HEK293T (cell line): ENCODE results near the gene AKT2.

ENCODE experiments used
- CTCF ChIA-PET: fragments of 350-600 bp; formaldehyde crosslinking; extraction: SDS; loops from one replicate; lab custom pipeline; 2021; ENCODE audit warnings: antibody characterized with exemption, inconsistent platforms; lab: Yijun Ruan, JAX
- POLR2A ChIA-PET: fragments of 350-600 bp; formaldehyde crosslinking; extraction: SDS; loops from one replicate; lab custom pipeline; 2020; ENCODE audit warnings: antibody characterized with exemption, inconsistent platforms; lab: Yijun Ruan, JAX
- DNase-seq: peaks from one replicate; pipeline ENCODE4 v3.0.0; 2012; ENCODE audit warnings: mixed read lengths; ENCODE audit errors: extremely low spot score
- ARNT ChIP-seq: fragments of 450-650 bp; IDR thresholded peaks from 2 replicates; pipeline ENCODE4 v1.6.1; 2017; ENCODE audit warnings: mild to moderate bottlenecking
- BHLHE40 ChIP-seq: fragments of 450-650 bp; IDR thresholded peaks from 2 replicates; pipeline ENCODE4 v1.6.1; 2016; ENCODE audit warnings: mild to moderate bottlenecking, moderate library complexity, borderline replicate concordance
- CTBP1 ChIP-seq: fragments of 450-650 bp; IDR thresholded peaks from 2 replicates; pipeline ENCODE4 v1.6.1; 2016; ENCODE audit warnings: borderline replicate concordance
- ELF4 ChIP-seq: fragments of 450-650 bp; IDR thresholded peaks from 2 replicates; pipeline ENCODE4 v1.6.1; 2017; ENCODE audit warnings: antibody characterized with exemption
- FOXA1 ChIP-seq: fragments of 450-650 bp; IDR thresholded peaks from 2 replicates; pipeline ENCODE4 v1.6.1; 2016; ENCODE audit warnings: mild to moderate bottlenecking
- FOXK2 ChIP-seq: fragments of 450-650 bp; IDR thresholded peaks from 2 replicates; pipeline ENCODE4 v1.6.1; 2016; ENCODE audit warnings: mild to moderate bottlenecking
- FOXM1 ChIP-seq: fragments of 450-650 bp; IDR thresholded peaks from 2 replicates; pipeline ENCODE4 v1.6.1; 2017; ENCODE audit warnings: mild to moderate bottlenecking, borderline replicate concordance
- HDGF ChIP-seq: fragments of 450-650 bp; IDR thresholded peaks from 2 replicates; pipeline ENCODE4 v1.6.1; 2017; ENCODE audit warnings: antibody characterized with exemption, borderline replicate concordance
- L3MBTL2 ChIP-seq: fragments of 450-650 bp; conservative IDR thresholded peaks from 2 replicates; pipeline ENCODE4 v1.6.1; 2016; ENCODE audit warnings: mild to moderate bottlenecking
- LEF1 ChIP-seq: fragments of 450-650 bp; IDR thresholded peaks from 2 replicates; pipeline ENCODE4 v1.6.1; 2017; ENCODE audit warnings: mild to moderate bottlenecking, borderline replicate concordance
- NFRKB ChIP-seq: fragments of 450-650 bp; IDR thresholded peaks from 2 replicates; pipeline ENCODE4 v1.6.1; 2016; ENCODE audit warnings: mild to moderate bottlenecking, moderate library complexity
- PKNOX1 ChIP-seq: fragments of 450-650 bp; IDR thresholded peaks from 2 replicates; pipeline ENCODE4 v1.6.1; 2016
- SP1 ChIP-seq: fragments of 450-650 bp; IDR thresholded peaks from 2 replicates; pipeline ENCODE4 v1.6.1; 2017
- SUZ12 ChIP-seq: fragments of 450-650 bp; IDR thresholded peaks from 2 replicates; pipeline ENCODE4 v1.6.1; 2016; ENCODE audit warnings: mild to moderate bottlenecking
- TARDBP ChIP-seq: fragments of 450-650 bp; IDR thresholded peaks from 2 replicates; pipeline ENCODE4 v1.6.1; 2016
- ZNF384 ChIP-seq: fragments of 450-650 bp; IDR thresholded peaks from 2 replicates; pipeline ENCODE4 v1.6.1; 2016

The AKT2 gene

GRCh38 chr19:40217934-40218890 is 66.9 kb downstream of the AKT2 start, which contains the start of gene TTC9B:
TTC9B (minus strand) TSS chr19:40218384; CDS start chr19:40218381, 3 bp downstream.
- TF ChIP-seq SUZ12 (no peak), PKNOX1 (no peak), TARDBP (no peak), L3MBTL2 (no peak), BHLHE40 (no peak), NFRKB (no peak), ELF4 (no peak), FOXK2 (no peak), ARNT (no peak), FOXM1 (no peak), CTBP1 (no peak; the same call in 1 of the 2 replicates), SP1 (no peak), HDGF (no peak), LEF1 (no peak), FOXA1 (no peak)
- DNase-seq: peak; percentile 51
- POLR2A ChIA-PET: no interaction called here
- CTCF ChIA-PET: interaction anchor here (0.8 kb wide), 1 partner anchor 389 kb away, joined by 3 read pairs; no protein-coding TSS in a partner anchor

- no peak for DNase-seq
- no peak for TF ChIP-seq ELF4
- ChIA-PET CTCF (interaction anchor here (0.8 kb wide), 1 partner anchor 390 kb away, joined by 3 read pairs; no protein-coding TSS in a partner anchor), POLR2A (no interaction called here)
These were observed 67.9 kb downstream of the AKT2 start for GRCh38 chr19:40217027-40217810.

GRCh38 chr19:40216777-40217026 is 68.4 kb downstream of the AKT2 start:
- CTCF ChIA-PET: no interaction called here
- POLR2A ChIA-PET: no interaction called here
- DNase-seq: no peak

GRCh38 chr19:40216013-40216776 is 69.0 kb downstream of the AKT2 start:
- CTCF ChIA-PET: no interaction called here
- no peak for DNase-seq
- POLR2A ChIA-PET: no interaction called here
- no peak for TF ChIP-seq CTBP1
- no peak for TF ChIP-seq PKNOX1
- no peak for TF ChIP-seq FOXA1
- no peak for TF ChIP-seq ARNT
- no peak for TF ChIP-seq SP1
- TF ChIP-seq SUZ12: no peak
- no peak for TF ChIP-seq BHLHE40
- no peak for TF ChIP-seq LEF1
- TF ChIP-seq ZNF384: no peak
- no peak for TF ChIP-seq L3MBTL2
- TF ChIP-seq ELF4: no peak
- TF ChIP-seq NFRKB: no peak
- no peak for TF ChIP-seq HDGF
- no peak for TF ChIP-seq TARDBP
- no peak for TF ChIP-seq FOXM1

More at GRCh38 chr19:40216777-40217026, 68.4 kb downstream of the AKT2 start:
- TF ChIP-seq TARDBP: peak; percentile 27; the same call in 1 of the 2 replicates
- TF ChIP-seq SP1: no peak
- no peak for TF ChIP-seq ZNF384

- TF ChIP-seq ELF4 (no peak), FOXM1 (no peak), NFRKB (no peak), ARNT (no peak), PKNOX1 (no peak), TARDBP (no peak), BHLHE40 (no peak), SP1 (no peak), ZNF384 (no peak), LEF1 (no peak), FOXA1 (no peak)
- DNase-seq: no peak
- ChIA-PET POLR2A (interaction anchor here (0.6 kb wide), 1 partner anchor 444 kb away, joined by 3 read pairs; no protein-coding TSS in a partner anchor), CTCF (no interaction called here)
These were observed 70.2 kb downstream of the AKT2 start for GRCh38 chr19:40214936-40215335.
